ENCODE results near the gene MPI.
"Not testable (repeated sequence)": the region's sequence is repeated elsewhere in the genome, so short reads cannot be mapped to it uniquely, and the experiment has no call there.

MPI gene

GRCh38 chr15:74864296-74864695 is 25.5 kb upstream of the MPI start:
- no peak for DNase-seq

GRCh38 chr15:74865316-74865715 is 24.5 kb upstream of the MPI start:
- DNase-seq = no peak

DNA sequence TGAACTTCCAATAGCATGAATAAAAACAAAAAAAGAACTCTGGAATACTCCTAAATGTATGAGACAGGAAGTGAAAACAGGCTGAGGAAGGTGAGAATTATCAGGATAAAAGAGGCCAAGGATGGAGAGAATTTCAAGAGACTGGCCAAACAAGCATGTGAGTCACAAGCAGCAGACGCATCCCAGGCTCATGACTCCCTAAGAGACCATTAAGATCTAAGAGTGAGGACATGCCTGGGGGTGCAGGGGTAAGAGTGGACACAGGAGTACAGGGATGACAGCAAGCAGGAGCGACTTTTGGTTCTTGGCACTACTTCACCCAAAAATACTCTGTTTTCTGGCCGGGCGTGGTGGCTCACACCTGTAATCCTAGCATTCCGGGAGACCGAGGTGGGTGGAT is 23.8 kb upstream of the MPI start:
- no peak for DNase-seq

GRCh38 chr15:74867466-74868038 is 22.3 kb upstream of the MPI start:
- no peak for DNase-seq

DNA sequence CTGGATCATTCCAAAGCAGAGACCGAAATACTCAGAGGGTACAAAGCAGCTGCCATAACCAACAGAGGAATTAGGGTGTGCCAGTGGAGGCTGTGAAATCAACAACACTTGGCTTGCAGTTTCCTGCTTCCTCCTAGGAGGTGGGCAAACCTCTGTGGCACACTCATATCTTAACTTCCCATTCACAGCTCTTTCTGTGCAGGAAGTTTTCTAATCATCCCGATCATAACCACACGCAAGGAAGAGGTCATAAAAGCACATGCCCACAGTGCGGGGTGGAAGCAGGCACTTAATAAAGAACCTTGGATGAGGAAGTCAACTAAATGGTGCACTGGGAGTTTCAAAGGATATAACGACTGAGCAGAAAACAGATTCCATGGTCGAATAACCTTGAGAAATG is 21.8 kb upstream of the MPI start:
- DNase-seq = no peak

- DNase-seq = no peak
These were observed 20.5 kb upstream of the MPI start for GRCh38 chr15:74869372-74869725.

GRCh38 chr15:74869726-74870407 is 20.0 kb upstream of the MPI start:
- no peak for DNase-seq

DNA sequence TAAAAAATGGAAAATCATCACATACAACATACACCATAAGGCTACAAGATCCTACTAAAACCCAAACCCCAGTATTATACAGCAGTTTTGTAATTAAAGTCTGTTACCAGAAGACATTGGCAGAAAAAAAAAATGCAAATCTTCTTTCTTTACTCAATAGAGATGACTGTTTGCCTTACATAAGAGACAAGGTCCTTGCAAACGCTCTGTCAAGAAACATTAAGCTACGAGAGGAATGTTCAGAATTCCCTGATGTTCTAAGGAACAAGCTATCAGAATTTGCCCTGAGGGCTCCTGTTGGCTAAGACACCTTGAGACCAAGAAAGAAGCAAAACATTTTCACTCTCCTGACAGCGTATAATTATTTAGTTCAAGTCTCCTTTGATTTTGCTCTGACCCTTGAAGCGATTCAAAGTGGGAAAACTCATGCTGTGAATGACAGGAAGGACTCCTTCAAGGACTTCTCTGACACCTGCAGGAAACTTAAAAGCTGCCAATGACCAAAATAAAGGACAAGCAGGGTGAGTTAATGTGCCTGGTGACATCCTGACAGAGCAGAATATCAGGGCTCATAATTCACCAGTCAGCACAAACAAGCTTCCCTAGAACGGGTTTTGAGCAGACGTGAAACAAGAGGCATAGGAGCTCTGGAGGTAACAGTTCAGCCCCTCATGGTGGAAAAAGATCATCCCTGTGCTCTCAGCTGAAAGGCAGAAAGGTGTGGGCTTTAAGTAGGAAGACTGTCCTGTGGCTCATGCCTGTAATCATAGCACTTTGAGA is 19.2 kb upstream of the MPI start:
- no peak for DNase-seq

GRCh38 chr15:74872702-74873035 is 17.2 kb upstream of the MPI start:
- DNase-seq = no peak

GRCh38 chr15:74873036-74873755 is 16.6 kb upstream of the MPI start, which contains the start of gene SCAMP2:
Gene SCAMP2, minus strand, starts transcription at chr15:74873365. Its CDS starts 110 bp downstream, at chr15:74873255.
- peak; percentile 86 for DNase-seq

DNA sequence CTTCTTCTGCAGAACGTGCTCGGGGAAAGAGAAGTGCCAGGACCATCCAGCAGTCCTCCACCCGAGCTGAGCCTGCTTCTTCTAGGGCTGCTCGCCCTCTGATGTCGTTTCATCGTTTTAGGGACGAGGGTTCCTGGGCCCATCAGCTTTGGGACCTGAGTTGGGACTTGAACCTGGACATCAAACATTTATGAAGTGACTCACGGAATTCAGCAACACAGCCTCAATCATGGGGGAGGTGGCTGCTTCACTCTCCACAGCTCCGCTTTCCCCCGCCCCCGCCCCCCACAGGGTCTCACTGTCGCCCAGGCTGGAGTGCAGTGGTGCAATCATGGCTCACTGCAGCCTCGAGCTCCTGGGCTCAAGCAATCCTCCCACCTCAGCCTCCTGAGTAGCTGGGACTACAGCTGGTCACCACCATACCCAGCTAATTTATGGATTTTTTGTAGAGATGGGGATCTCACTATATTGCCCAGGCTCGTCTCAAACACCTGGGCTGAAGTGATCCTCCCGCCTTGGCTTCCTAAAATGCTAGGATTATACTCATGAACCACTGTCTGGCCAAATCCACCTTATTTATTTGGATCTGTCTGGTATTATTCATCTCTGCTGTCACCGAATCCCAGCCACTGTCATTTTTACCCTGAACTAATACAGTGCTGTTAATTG is 16.0 kb upstream of the MPI start:
- DNase-seq = no peak

DNA sequence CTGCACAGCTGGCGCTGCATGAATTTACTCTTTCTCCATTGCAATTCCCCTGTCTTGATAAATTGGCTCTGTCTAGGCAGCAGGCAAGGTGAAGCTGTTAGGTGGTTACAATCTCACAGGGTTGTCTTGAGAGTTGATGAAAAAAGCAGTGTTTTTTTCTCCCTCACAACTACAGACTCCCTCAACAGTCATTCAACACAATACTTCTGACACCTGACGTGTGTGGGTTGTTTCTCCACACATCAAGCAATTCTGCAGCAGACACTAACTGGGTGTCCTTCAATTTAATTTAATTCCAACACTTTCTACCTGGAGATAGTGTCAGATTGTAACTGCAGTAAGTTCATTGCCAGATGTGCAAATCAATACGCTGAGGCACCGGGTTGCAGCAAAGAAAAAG is 11.6 kb upstream of the MPI start:
- DNase-seq = no peak

DNA sequence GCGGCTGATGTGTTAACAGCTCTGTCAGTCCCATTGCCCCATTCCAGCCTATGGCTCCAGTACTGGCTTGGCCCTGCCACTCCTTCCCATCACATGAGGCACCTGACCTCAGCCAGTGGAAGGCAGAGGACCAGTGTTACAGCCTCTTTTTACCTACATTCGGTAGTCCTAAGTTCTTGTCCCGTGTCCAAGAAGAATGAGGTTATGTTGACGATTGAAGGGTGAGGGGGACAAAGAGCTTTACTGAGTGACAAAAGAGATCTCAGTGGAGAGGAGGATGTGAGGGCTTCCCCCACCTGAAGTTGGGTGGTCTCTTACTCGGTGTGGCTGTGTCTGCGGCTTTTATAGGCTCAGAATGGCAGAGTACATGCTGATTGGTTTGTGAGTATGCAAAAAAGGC is 7.3 kb upstream of the MPI start:
- DNase-seq = no peak

DNA sequence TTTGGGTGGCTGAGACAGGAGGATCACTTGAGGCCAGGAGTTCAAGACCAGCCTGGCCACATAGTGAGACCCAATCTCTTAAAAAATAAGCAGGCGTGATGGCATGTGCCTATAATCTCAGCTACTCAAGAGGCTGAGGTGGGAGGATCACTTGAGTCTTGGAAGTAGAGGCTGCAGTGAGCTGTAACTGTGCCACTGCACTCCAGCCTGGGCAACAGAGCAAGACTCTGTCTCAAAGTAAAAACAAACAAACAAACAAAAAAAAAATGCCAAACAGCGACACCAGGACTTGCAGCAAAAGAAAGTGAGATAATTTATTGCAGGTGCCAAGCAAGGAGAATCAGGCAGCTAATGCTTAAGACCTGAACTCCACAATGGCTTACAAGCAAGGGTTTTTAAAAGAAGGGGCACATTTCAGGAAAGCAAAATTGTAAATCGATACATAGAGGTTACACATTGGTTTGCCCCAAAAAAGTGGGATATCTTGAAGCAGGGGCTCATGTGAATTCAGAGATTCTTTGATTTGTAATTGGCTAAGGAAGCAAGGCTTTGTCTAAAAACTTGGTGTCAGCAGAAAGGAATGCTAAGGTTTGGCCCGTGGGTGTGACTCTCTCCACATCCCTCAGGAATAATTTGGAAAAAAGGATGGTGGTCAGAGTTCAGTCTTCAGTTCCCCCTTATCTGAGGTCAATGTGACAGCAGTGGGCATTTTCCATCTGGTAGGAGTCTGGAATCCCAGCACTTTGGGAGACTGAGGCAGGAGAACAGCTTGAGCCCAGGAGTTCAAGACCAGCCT is 5.2 kb upstream of the MPI start:
- no peak for DNase-seq

GRCh38 chr15:74885461-74885860 is 4.4 kb upstream of the MPI start:
- no peak for DNase-seq

GRCh38 chr15:74887537-74888193 is 2.2 kb upstream of the MPI start:
- DNase-seq = not testable (repeated sequence)

DNA sequence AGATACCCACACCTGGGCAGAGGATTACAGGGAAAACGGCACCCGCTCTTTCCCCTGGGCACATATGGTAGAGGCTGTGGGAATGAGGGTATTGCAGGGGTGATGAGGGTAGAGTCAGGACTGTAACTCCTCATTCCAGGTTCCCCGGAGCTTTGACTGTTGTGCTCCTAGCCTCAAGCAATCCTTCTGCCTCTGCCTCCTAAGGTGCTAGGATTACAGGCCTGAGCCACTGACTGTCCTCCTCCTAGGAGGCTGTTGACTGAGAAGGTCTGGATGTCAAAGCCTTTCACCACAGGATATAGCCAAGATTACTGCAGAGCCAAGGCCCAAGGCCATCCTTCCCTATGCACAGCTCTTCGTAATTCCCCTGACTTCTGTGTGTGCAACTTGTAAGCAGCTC is 1.1 kb upstream of the MPI start:
- DNase-seq = no peak

- no peak for DNase-seq
These were observed 406 bp upstream of the MPI start for GRCh38 chr15:74889390-74889882.

DNA sequence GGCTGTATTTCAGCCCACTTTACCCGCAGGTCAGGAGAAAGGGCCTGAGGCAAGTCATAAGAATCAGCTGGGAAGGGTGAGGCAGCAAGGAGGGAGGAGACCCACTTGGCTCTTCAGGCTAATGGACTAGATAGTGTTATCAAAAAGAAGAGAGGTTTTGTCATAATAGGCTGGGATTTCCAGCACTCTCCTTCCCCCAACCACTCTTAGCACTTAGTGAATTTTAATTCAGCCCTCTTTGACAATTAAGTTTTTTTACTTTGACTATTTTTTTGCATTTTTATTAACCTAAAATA is 771 bp downstream of the MPI start:
- no peak for DNase-seq

DNA sequence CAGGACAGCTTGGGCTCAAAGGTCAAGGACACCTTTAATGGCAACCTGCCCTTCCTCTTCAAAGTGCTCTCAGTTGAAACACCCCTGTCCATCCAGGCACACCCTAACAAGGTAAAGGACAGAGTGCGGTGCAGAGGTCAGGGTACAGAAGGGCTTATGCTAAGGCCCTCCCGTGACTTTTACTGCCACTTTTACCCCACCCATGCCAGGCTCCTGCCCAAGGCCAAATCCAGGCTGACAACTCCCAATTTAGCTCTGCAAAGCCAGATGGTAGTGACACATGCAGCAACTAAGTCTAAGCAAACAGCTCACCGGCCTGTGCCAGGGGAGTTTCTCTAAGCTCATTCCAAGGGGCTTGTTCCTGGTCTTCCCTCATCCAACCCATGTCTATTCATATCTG is 1.6 kb downstream of the MPI start:
- no peak for DNase-seq

GRCh38 chr15:74892313-74892712 is 2.5 kb downstream of the MPI start:
- no peak for DNase-seq

GRCh38 chr15:74892931-74893330 is 3.1 kb downstream of the MPI start:
- no peak for DNase-seq

All from activated CD8-positive, alpha-beta memory T cell treated with anti-CD3 and anti-CD28 coated beads, Interleukin-2, amount 50 U/mL, for 4 hours (primary cell).